ENCODE measurements around the gene STK40. TPM values are rescaled to one million over a fixed set of nuclear protein-coding genes. Genes with fewer than 3 reads are reported as not detected.

Gene STK40
- total RNA-seq, 1 experiment from 2014 or later, result 26.2 TPM

DNA sequence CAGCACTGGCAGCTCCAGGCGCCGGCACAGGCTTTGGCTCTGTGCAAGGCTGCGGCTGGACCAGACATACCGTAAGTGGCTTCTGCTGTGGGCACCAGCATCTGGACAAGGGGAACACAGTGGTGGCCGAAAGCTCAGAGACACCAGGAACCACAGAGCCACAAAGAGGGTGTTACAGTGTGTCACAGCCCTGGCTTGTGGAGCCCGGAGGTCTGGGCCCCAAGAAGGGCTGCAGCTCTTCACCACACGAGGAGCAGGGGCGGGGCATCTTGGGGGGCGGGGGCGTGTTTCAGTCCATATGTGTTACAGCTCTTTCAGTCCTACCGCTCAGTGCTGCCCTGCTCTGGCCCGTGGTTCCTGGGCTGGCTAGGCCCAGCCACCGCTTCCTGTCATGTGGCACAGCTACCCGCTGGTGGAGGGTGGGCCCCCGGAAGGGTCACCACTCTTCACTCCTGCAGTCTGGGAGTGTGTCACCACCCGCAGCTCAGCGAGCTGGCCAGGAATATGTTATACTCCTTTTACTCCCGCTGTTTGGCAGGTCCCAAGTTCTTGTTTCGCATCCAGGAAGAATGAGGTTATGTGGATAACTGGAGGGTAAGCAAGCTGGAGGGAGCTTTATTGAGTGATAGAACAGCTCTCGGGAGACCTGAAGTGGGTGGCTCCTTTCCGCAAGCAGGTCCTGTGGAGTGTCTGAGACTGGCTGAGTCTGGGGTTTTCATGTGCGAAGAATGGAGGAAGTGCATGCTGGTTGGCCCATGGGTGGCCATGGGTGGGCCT, 15.3 kb upstream of the STK40 start:
- H3K4me1 Mint-ChIP-seq, result peaks cover 28% of the 10 kb centered on the region in 2 experiments
- peak overlapping the region; percentile 65 to 98 (median 91); a peak in 6 of 7 replicates for H3K27ac Mint-ChIP-seq
- Histone ChIP-seq H3K9ac (ENCODE audit: extremely low read depth, insufficient read length, low read length) (peak overlapping the region; percentile 65), H3K4ac (ENCODE audit: low read depth, low read length) (no peak overlapping the region), H2BK12ac (ENCODE audit: insufficient read length, low read depth, low read length) (no peak overlapping the region), H4K20me1 (ENCODE audit: control insufficient read depth, insufficient read depth, insufficient read length) (no peaks in the 10 kb centered on the region), H3K4me1 (ENCODE audit: insufficient read depth, low read length) (no peaks in the 10 kb centered on the region), H3K4me2 (ENCODE audit: insufficient read depth, insufficient read length, low read length) (peak overlapping the region; percentile 90), H4K91ac (ENCODE audit: insufficient read length, low read depth, low read length) (no peak overlapping the region), H2AFZ (ENCODE audit: low read length) (no peak overlapping the region), H3K14ac (ENCODE audit: insufficient read depth, low read length) (peak overlapping the region; percentile 53; the same call in 1 of the 2 replicates), H3K23ac (ENCODE audit: insufficient read length, low read depth, low read length) (no peak overlapping the region), H3K56ac (ENCODE audit: insufficient read length, low read depth, low read length) (no peak overlapping the region), H3K9me3 (ENCODE audit: control insufficient read depth, low read depth, low read length) (no peaks in the 10 kb centered on the region), H2BK15ac (ENCODE audit: low read depth, low read length) (no peak overlapping the region), H4K8ac (replicated peaks; ENCODE audit: insufficient read length, low read depth, low read length) (no peak overlapping the region), H2BK20ac (ENCODE audit: low read depth, low read length, poor library complexity, severe bottlenecking) (no peak overlapping the region), H3T11ph (ENCODE audit: low read length) (no peak overlapping the region), H2BK5ac (ENCODE audit: insufficient read length, low read length) (no peak overlapping the region), H3K79me1 (ENCODE audit: insufficient read depth, low read depth, low read length, poor library complexity, severe bottlenecking) (peaks cover 4% of the 10 kb centered on the region), H3K27ac (ENCODE audit: insufficient read length, low read depth, low read length) (peak overlapping the region; percentile 63), H3K23me2 (ENCODE audit: insufficient read length, low read depth, low read length, poor library complexity, severe bottlenecking) (peaks cover 17% of the 10 kb centered on the region), H3K18ac (ENCODE audit: insufficient read length, low read depth, low read length) (no peak overlapping the region), H2BK120ac (ENCODE audit: low read depth, low read length, poor library complexity, severe bottlenecking) (no peak overlapping the region), H4K5ac (ENCODE audit: insufficient read length, low read depth, low read length) (no peak overlapping the region), H3K79me2 (ENCODE audit: insufficient read depth, low read length) (no peaks in the 10 kb centered on the region), H3K27me3 (ENCODE audit: insufficient read depth, low read length) (no peaks in the 10 kb centered on the region), H2AK5ac (ENCODE audit: insufficient read length, low read length) (no peak overlapping the region)
- no CpG with 5 or more reads among the region's 22 CpGs for WGBS (ENCODE audit: extremely low coverage, insufficient read length, low lambda C conversion rate)
- H3K27me3 Mint-ChIP-seq (ENCODE audit: low read depth), result no peaks in the 10 kb centered on the region
- peak overlapping the region; percentile 81 to 84 for H3K4me3 Mint-ChIP-seq
- H3K9me3 Mint-ChIP-seq, result no peaks in the 10 kb centered on the region; a peak in 1 of 5 replicates
- 0 out of 3 replicates have a peak, but pooled peaks have one; percentile 8 for TF ChIP-seq CTCF (conservative IDR thresholded peaks at IDR 0.05)
- peak; percentile 97 for DNase-seq
- H3K36me3 Mint-ChIP-seq (ENCODE audit: insufficient read depth in 1 of 3, low read depth in 3 of 3), result no peaks in the 10 kb centered on the region; a peak in 2 of 7 replicates

All from H9 (cell line).